ELR (cell line): ENCODE results near the gene CNOT10.
"Not testable (repeated sequence)": the region's sequence is repeated elsewhere in the genome, so short reads cannot be mapped to it uniquely, and the experiment has no call there.

Source experiments
- DNase-seq: peaks from one replicate; pipeline ENCODE4 v3.0.0-alpha.2; 2015; ENCODE audit warnings: low read depth

CNOT10 gene

GRCh38 chr3:32696523-32696922 lies 11.5 kb downstream of the CNOT10 start:
- no peak for DNase-seq

- no peak for DNase-seq
Measured at GRCh38 chr3:32698506-32698905, 13.5 kb downstream of the CNOT10 start.

- no peak for DNase-seq
Measured at GRCh38 chr3:32699429-32699828, 14.4 kb downstream of the CNOT10 start.

GRCh38 chr3:32700244-32700643 lies 15.3 kb downstream of the CNOT10 start:
- no peak for DNase-seq

- DNase-seq, result no peak
Measured at GRCh38 chr3:32703491-32703972, 18.5 kb downstream of the CNOT10 start.

- DNase-seq, result no peak
Measured at GRCh38 chr3:32705232-32705631, 20.2 kb downstream of the CNOT10 start.

- no peak for DNase-seq
Measured at GRCh38 chr3:32706348-32707025, 21.5 kb downstream of the CNOT10 start.

- DNase-seq, result no peak
Measured at GRCh38 chr3:32707026-32707370, 22.0 kb downstream of the CNOT10 start.

- DNase-seq, result no peak
Measured at GRCh38 chr3:32708672-32709283, 23.8 kb downstream of the CNOT10 start.

- no peak for DNase-seq
Measured at GRCh38 chr3:32709346-32709745, 24.4 kb downstream of the CNOT10 start.

GRCh38 chr3:32712506-32713055 lies 27.6 kb downstream of the CNOT10 start:
- no peak for DNase-seq

GRCh38 chr3:32713181-32713580 lies 28.2 kb downstream of the CNOT10 start:
- no peak for DNase-seq

- no peak for DNase-seq
Measured at GRCh38 chr3:32719335-32719734, 34.3 kb downstream of the CNOT10 start.

GRCh38 chr3:32719931-32720330 lies 34.9 kb downstream of the CNOT10 start:
- DNase-seq, result no peak

- peak; percentile 61 for DNase-seq
Measured at GRCh38 chr3:32725721-32726120, 40.7 kb downstream of the CNOT10 start.

GRCh38 chr3:32733631-32734229 lies 48.7 kb downstream of the CNOT10 start:
- DNase-seq, result peak; percentile 50

GRCh38 chr3:32734756-32735155 lies 49.8 kb downstream of the CNOT10 start:
- no peak for DNase-seq

GRCh38 chr3:32743470-32743869 lies 58.5 kb downstream of the CNOT10 start:
- not testable (repeated sequence) for DNase-seq

GRCh38 chr3:32743934-32744333 lies 58.9 kb downstream of the CNOT10 start:
- DNase-seq, result no peak

GRCh38 chr3:32751377-32751776 lies 66.4 kb downstream of the CNOT10 start:
- no peak for DNase-seq

GRCh38 chr3:32755761-32756160 lies 70.8 kb downstream of the CNOT10 start:
- DNase-seq, result no peak

GRCh38 chr3:32757618-32758374 lies 72.8 kb downstream of the CNOT10 start:
- no peak for DNase-seq
